MG63 (cell line): Measurements from ENCODE around the gene GALNT5. TPM values are rescaled to one million over a fixed set of nuclear protein-coding genes. Genes with fewer than 3 reads are reported as not detected.

Experiments used
- DNase-seq: peaks from one replicate; pipeline ENCODE4 v3.0.0-alpha.2; 2020
- H3K27me3 ChIP-seq: fragments of 250-450 bp; sonication (Bioruptor Pico); 2 replicates; pipeline ENCODE4 v1.5.1; 2020; ENCODE audit warnings: mild to moderate bottlenecking, moderate library complexity
- H3K36me3 ChIP-seq: fragments of 250-450 bp; sonication (Bioruptor Pico); 2 replicates; pipeline ENCODE4 v1.5.1; 2020; ENCODE audit warnings: mild to moderate bottlenecking, moderate library complexity
- H3K4me3 ChIP-seq: fragments of 250-450 bp; sonication (Bioruptor Pico); 2 replicates; pipeline ENCODE4 v1.5.1; 2020; ENCODE audit warnings: mild to moderate bottlenecking, moderate library complexity
- H3K9me3 ChIP-seq: fragments of 250-450 bp; sonication (Bioruptor Pico); 2 replicates; pipeline ENCODE4 v1.5.1; 2020; ENCODE audit warnings: mild to moderate bottlenecking, moderate library complexity
- total RNA-seq: library from RNA; depleted of rRNA; stranded (reverse); fragments of >200 nt; shearing (Covaris generic); gene quantifications from 2 replicates; pipeline ENCODE4 v1.2.3, GENCODE V29; 2014; ENCODE audit warnings: low replicate concordance

The GALNT5 gene
- total RNA-seq, 1 experiment from 2014 or later = 3.1 TPM

- no peak for DNase-seq
- Histone ChIP-seq H3K9me3 (no peaks in the 10 kb centered on the region), H3K4me3 (no peak overlapping the region), H3K36me3 (no peaks in the 10 kb centered on the region), H3K27me3 (no peaks in the 10 kb centered on the region)
These were observed 12.8 kb upstream of the GALNT5 start for GRCh38 chr2:157244691-157245090.

- Histone ChIP-seq H3K9me3 (no peaks in the 10 kb centered on the region), H3K36me3 (no peaks in the 10 kb centered on the region), H3K27me3 (no peaks in the 10 kb centered on the region), H3K4me3 (no peak overlapping the region)
- no peak for DNase-seq
These were observed 12.2 kb upstream of the GALNT5 start for GRCh38 chr2:157245144-157245840.

GRCh38 chr2:157245846-157246764 lies 11.4 kb upstream of the GALNT5 start:
- DNase-seq = peak; percentile 67
- Histone ChIP-seq H3K9me3 (no peaks in the 10 kb centered on the region), H3K27me3 (no peaks in the 10 kb centered on the region), H3K36me3 (no peaks in the 10 kb centered on the region), H3K4me3 (no peak overlapping the region)

- Histone ChIP-seq H3K4me3 (no peak overlapping the region), H3K27me3 (no peaks in the 10 kb centered on the region), H3K36me3 (no peaks in the 10 kb centered on the region), H3K9me3 (no peaks in the 10 kb centered on the region)
- DNase-seq = peak; percentile 22
These were observed 10.6 kb upstream of the GALNT5 start for GRCh38 chr2:157246765-157247407.

- no peak for DNase-seq
- no peaks in the 10 kb centered on the region for H3K9me3 ChIP-seq
- no peaks in the 10 kb centered on the region for H3K27me3 ChIP-seq
- no peaks in the 10 kb centered on the region for H3K36me3 ChIP-seq
- H3K4me3 ChIP-seq = no peak overlapping the region
These were observed 6.7 kb upstream of the GALNT5 start for GRCh38 chr2:157250836-157251235.

GRCh38 chr2:157251932-157252331 lies 5.6 kb upstream of the GALNT5 start:
- no peak for DNase-seq
- H3K4me3 ChIP-seq = no peak overlapping the region
- no peaks in the 10 kb centered on the region for H3K27me3 ChIP-seq
- H3K9me3 ChIP-seq = no peaks in the 10 kb centered on the region
- H3K36me3 ChIP-seq = no peaks in the 10 kb centered on the region

- Histone ChIP-seq H3K4me3 (no peak overlapping the region), H3K9me3 (no peaks in the 10 kb centered on the region)
These were observed 5.0 kb upstream of the GALNT5 start for GRCh38 chr2:157252529-157252928.

GRCh38 chr2:157254041-157254440 lies 3.5 kb upstream of the GALNT5 start:
- DNase-seq = no peak
- no peaks in the 10 kb centered on the region for H3K27me3 ChIP-seq
- H3K9me3 ChIP-seq = no peaks in the 10 kb centered on the region
- no peaks in the 10 kb centered on the region for H3K36me3 ChIP-seq
- no peak overlapping the region for H3K4me3 ChIP-seq

More at GRCh38 chr2:157252529-157252928, 5.0 kb upstream of the GALNT5 start:
- no peaks in the 10 kb centered on the region for H3K36me3 ChIP-seq
- H3K27me3 ChIP-seq = no peaks in the 10 kb centered on the region
- DNase-seq = no peak

GRCh38 chr2:157255746-157256145 lies 1.8 kb upstream of the GALNT5 start:
- Histone ChIP-seq H3K9me3 (no peaks in the 10 kb centered on the region), H3K36me3 (no peaks in the 10 kb centered on the region; the same call in 1 of the 2 replicates), H3K27me3 (no peaks in the 10 kb centered on the region), H3K4me3 (no peak overlapping the region)
- DNase-seq = no peak

- no peak overlapping the region for H3K4me3 ChIP-seq
These were observed 879 bp upstream of the GALNT5 start for GRCh38 chr2:157256626-157257025.

GRCh38 chr2:157258520-157259326 lies 1.2 kb downstream of the GALNT5 start:
- peak overlapping the region; percentile 47 for H3K4me3 ChIP-seq
- DNase-seq = no peak

More at GRCh38 chr2:157256626-157257025, 879 bp upstream of the GALNT5 start:
- Histone ChIP-seq H3K27me3 (no peaks in the 10 kb centered on the region), H3K9me3 (no peaks in the 10 kb centered on the region), H3K36me3 (no peaks in the 10 kb centered on the region; the same call in 1 of the 2 replicates)
- DNase-seq = no peak

GRCh38 chr2:157259386-157259785 lies 1.9 kb downstream of the GALNT5 start:
- Histone ChIP-seq H3K36me3 (no peaks in the 10 kb centered on the region; the same call in 1 of the 2 replicates), H3K4me3 (no peak overlapping the region), H3K9me3 (no peaks in the 10 kb centered on the region), H3K27me3 (no peaks in the 10 kb centered on the region)
- no peak for DNase-seq

More at GRCh38 chr2:157258520-157259326, 1.2 kb downstream of the GALNT5 start:
- Histone ChIP-seq H3K27me3 (no peaks in the 10 kb centered on the region), H3K9me3 (no peaks in the 10 kb centered on the region), H3K36me3 (no peaks in the 10 kb centered on the region; the same call in 1 of the 2 replicates)

- Histone ChIP-seq H3K36me3 (no peaks in the 10 kb centered on the region; the same call in 1 of the 2 replicates), H3K9me3 (no peaks in the 10 kb centered on the region), H3K27me3 (no peaks in the 10 kb centered on the region), H3K4me3 (no peak overlapping the region)
- no peak for DNase-seq
These were observed 2.5 kb downstream of the GALNT5 start for GRCh38 chr2:157259960-157260359.

GRCh38 chr2:157260533-157261198 lies 3.2 kb downstream of the GALNT5 start:
- Histone ChIP-seq H3K36me3 (no peaks in the 10 kb centered on the region; the same call in 1 of the 2 replicates), H3K27me3 (no peaks in the 10 kb centered on the region), H3K9me3 (no peaks in the 10 kb centered on the region), H3K4me3 (peak overlapping the region; percentile 11)
- DNase-seq = no peak

- no peaks in the 10 kb centered on the region for H3K9me3 ChIP-seq
- H3K36me3 ChIP-seq = no peaks in the 10 kb centered on the region; the same call in 1 of the 2 replicates
- no peaks in the 10 kb centered on the region for H3K27me3 ChIP-seq
- peak overlapping the region; percentile 11 for H3K4me3 ChIP-seq
- DNase-seq = peak; percentile 57
These were observed 3.8 kb downstream of the GALNT5 start for GRCh38 chr2:157261199-157261782.
